Measurements from ENCODE around the gene KIFC1. TPM values are rescaled to one million over a fixed set of nuclear protein-coding genes. Genes with fewer than 3 reads are reported as not detected.

KIFC1 gene
- total RNA-seq, 2 experiments from 2014 or later: 1.2 to 1.6 TPM

GRCh38 chr6:33420491-33421343, 29.1 kb downstream of the KIFC1 start:
- Histone ChIP-seq H3K4me1 (ENCODE audit: insufficient read depth, low read length) (peaks cover 65% of the 10 kb centered on the region), H3K27ac (ENCODE audit: low read depth in 1 of 2, low read length in 2 of 2) (no peak overlapping the region), H3K36me3 (ENCODE audit: insufficient read depth, low read length) (peaks cover 9% of the 10 kb centered on the region), H3K4me3 (ENCODE audit: low read length) (no peak overlapping the region), H3K27me3 (ENCODE audit: control insufficient read depth in 1 of 2, insufficient read depth in 2 of 2, low read length in 2 of 2) (no peaks in the 10 kb centered on the region), H3K9me3 (ENCODE audit: control insufficient read depth in 1 of 2, insufficient read depth in 1 of 2, low read length in 2 of 2) (no peaks in the 10 kb centered on the region)
- Mint-ChIP-seq H3K27me3 (no peaks in the 10 kb centered on the region), H3K27ac (peak overlapping the region; percentile 62), H3K4me1 (ENCODE audit: low read depth) (peaks cover 78% of the 10 kb centered on the region), H3K4me3 (peak overlapping the region; percentile 71), H3K9me3 (no peaks in the 10 kb centered on the region), H3K36me3 (ENCODE audit: low read depth) (peaks cover 25% of the 10 kb centered on the region)
- ATAC-seq (ENCODE audit: poor library complexity): no peak
- TF ChIP-seq, protein P1, sequence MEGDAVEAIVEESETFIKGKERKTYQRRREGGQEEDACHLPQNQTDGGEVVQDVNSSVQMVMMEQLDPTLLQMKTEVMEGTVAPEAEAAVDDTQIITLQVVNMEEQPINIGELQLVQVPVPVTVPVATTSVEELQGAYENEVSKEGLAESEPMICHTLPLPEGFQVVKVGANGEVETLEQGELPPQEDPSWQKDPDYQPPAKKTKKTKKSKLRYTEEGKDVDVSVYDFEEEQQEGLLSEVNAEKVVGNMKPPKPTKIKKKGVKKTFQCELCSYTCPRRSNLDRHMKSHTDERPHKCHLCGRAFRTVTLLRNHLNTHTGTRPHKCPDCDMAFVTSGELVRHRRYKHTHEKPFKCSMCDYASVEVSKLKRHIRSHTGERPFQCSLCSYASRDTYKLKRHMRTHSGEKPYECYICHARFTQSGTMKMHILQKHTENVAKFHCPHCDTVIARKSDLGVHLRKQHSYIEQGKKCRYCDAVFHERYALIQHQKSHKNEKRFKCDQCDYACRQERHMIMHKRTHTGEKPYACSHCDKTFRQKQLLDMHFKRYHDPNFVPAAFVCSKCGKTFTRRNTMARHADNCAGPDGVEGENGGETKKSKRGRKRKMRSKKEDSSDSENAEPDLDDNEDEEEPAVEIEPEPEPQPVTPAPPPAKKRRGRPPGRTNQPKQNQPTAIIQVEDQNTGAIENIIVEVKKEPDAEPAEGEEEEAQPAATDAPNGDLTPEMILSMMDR (IDR thresholded peaks at IDR 0.05): no peak
- ChIA-PET POLR2A (no interaction called here), CTCF (no interaction called here)
- DNase-seq: no peak
- intact Hi-C loops (cut with DNase I, micrococcal nuclease): no loop called here

DNA sequence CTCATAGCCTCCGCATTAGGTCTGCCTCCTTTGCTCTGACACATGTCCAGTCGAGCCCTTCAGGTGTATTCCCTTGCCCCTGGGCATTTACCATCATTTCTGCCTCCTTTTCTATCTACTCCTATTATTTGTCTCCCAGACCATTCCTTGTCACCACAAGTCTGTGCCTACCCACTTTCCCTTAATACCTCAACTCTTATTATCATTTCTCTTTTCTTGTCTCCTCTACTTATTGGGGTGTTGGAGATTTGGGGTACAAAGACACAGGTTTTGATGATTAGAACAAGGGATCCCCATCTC, 29.7 kb downstream of the KIFC1 start:
- TF ChIP-seq, protein P1 (IDR thresholded peaks at IDR 0.05): no peak
- H3K4me3 Mint-ChIP-seq: peak overlapping the region; percentile 71
- intact Hi-C loops (cut with DNase I, micrococcal nuclease): no loop called here
- peaks cover 77% of the 10 kb centered on the region for H3K4me1 Mint-ChIP-seq (ENCODE audit: low read depth)
- no peaks in the 10 kb centered on the region for H3K9me3 Mint-ChIP-seq
- Histone ChIP-seq H3K27me3 (ENCODE audit: control insufficient read depth in 1 of 2, insufficient read depth in 2 of 2, low read length in 2 of 2) (no peaks in the 10 kb centered on the region), H3K9me3 (ENCODE audit: control insufficient read depth in 1 of 2, insufficient read depth in 1 of 2, low read length in 2 of 2) (no peaks in the 10 kb centered on the region), H3K4me1 (ENCODE audit: insufficient read depth, low read length) (peaks cover 59% of the 10 kb centered on the region), H3K4me3 (ENCODE audit: low read length) (no peak overlapping the region), H3K27ac (ENCODE audit: low read depth in 1 of 2, low read length in 2 of 2) (no peak overlapping the region), H3K36me3 (ENCODE audit: insufficient read depth, low read length) (peaks cover 3% of the 10 kb centered on the region)
- peaks cover 19% of the 10 kb centered on the region for H3K36me3 Mint-ChIP-seq (ENCODE audit: low read depth)
- ChIA-PET POLR2A (no interaction called here), CTCF (no interaction called here)
- DNase-seq (no peak), ATAC-seq (ENCODE audit: poor library complexity) (no peak)
- H3K27me3 Mint-ChIP-seq: no peaks in the 10 kb centered on the region
- peak overlapping the region; percentile 62 for H3K27ac Mint-ChIP-seq

DNA sequence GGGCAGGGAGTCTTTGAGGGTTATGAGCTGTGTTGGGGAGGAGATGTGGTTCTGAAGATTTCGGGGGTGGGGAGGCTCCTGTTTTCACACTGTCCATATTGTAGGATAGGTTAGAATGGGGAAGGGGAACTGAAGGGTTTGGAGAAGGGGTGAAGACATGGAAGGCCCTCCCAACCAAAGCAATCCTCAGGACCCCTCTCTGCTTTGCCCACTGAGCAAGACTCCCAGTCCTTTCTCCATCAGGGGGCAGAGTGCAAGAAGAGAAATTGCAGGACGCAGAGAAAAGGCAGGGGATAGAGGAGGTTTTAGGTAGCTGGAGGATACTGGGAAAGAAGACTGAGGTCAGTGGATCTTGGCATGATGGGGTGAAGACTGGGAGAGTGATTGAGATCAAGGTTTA, 32.2 kb downstream of the KIFC1 start:
- peaks cover 71% of the 10 kb centered on the region for H3K4me1 Mint-ChIP-seq (ENCODE audit: low read depth)
- no peak for DNase-seq
- no peak for ATAC-seq (ENCODE audit: poor library complexity)
- H3K9me3 Mint-ChIP-seq: no peaks in the 10 kb centered on the region
- CTCF ChIA-PET: interaction anchor here (0.7 kb wide), 1 partner anchor 12 kb away, joined by 3 read pairs; no protein-coding TSS in a partner anchor
- peak overlapping the region; percentile 94 for H3K4me3 Mint-ChIP-seq
- H3K36me3 ChIP-seq (ENCODE audit: insufficient read depth, low read length): peaks cover 3% of the 10 kb centered on the region
- no peaks in the 10 kb centered on the region for H3K9me3 ChIP-seq (ENCODE audit: control insufficient read depth in 1 of 2, insufficient read depth in 1 of 2, low read length in 2 of 2)
- POLR2A ChIA-PET: interaction anchor here (3.0 kb wide), 1 partner anchor 124 kb away, joined by 10 read pairs; the partner anchor contains the start of gene RGL2
- peaks cover 58% of the 10 kb centered on the region for H3K4me1 ChIP-seq (ENCODE audit: insufficient read depth, low read length)
- H3K27ac Mint-ChIP-seq: peak overlapping the region; percentile 99
- H3K27me3 ChIP-seq (ENCODE audit: control insufficient read depth in 1 of 2, insufficient read depth in 2 of 2, low read length in 2 of 2): no peaks in the 10 kb centered on the region
- no peaks in the 10 kb centered on the region for H3K27me3 Mint-ChIP-seq
- H3K36me3 Mint-ChIP-seq (ENCODE audit: low read depth): peaks cover 5% of the 10 kb centered on the region
- intact Hi-C loops (cut with DNase I, micrococcal nuclease): no loop called here
- TF ChIP-seq, protein P1 (IDR thresholded peaks at IDR 0.05): no peak
- H3K27ac ChIP-seq (ENCODE audit: low read depth in 1 of 2, low read length in 2 of 2): no peak overlapping the region
- no peak overlapping the region for H3K4me3 ChIP-seq (ENCODE audit: low read length)
